Fibroblast of lung (primary cell): Measurements from ENCODE around the gene LRP5.

ENCODE experiments used
- EZH2 ChIP-seq: IDR thresholded peaks from 2 replicates; pipeline ENCODE4 v1.5.1; 2012; ENCODE audit warnings: low read length, control low read depth, mild to moderate bottlenecking; ENCODE audit errors: missing control alignments
- TF ChIP-seq, protein P1 (sequence below), 2 donors: IDR thresholded peaks in 1 of 2; conservative IDR thresholded peaks in 1 of 2; 1 replicate in 1 of 2; 2 replicates in 1 of 2; pipeline ENCODE4 v1.5.1; 2011 to 2012; ENCODE audit warnings: low read length in 2 of 2, control low read depth in 1 of 2, inconsistent platforms in 1 of 2, low read depth in 1 of 2, mild to moderate bottlenecking in 1 of 2

DNA sequence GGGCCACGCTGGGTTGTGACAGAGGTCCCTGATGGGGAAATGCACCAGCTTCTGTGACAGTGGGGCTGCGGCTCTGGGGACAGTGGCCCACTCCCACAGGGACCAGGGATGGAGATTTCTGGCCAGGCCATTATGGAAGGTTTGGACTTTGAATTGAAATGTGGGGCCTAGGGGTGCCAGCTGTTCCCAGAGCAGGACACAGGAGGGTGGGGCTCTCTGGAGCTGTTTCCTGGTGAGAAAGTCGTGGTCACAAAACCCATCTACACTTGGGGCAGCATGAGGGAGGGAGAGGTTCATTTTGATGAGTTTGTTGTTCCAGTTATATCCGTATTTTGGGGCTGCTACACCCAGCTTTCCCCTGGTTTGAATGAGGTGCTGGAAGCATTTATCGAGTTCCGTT is 52.2 kb downstream of the LRP5 start:
- TF ChIP-seq, protein P1, sequence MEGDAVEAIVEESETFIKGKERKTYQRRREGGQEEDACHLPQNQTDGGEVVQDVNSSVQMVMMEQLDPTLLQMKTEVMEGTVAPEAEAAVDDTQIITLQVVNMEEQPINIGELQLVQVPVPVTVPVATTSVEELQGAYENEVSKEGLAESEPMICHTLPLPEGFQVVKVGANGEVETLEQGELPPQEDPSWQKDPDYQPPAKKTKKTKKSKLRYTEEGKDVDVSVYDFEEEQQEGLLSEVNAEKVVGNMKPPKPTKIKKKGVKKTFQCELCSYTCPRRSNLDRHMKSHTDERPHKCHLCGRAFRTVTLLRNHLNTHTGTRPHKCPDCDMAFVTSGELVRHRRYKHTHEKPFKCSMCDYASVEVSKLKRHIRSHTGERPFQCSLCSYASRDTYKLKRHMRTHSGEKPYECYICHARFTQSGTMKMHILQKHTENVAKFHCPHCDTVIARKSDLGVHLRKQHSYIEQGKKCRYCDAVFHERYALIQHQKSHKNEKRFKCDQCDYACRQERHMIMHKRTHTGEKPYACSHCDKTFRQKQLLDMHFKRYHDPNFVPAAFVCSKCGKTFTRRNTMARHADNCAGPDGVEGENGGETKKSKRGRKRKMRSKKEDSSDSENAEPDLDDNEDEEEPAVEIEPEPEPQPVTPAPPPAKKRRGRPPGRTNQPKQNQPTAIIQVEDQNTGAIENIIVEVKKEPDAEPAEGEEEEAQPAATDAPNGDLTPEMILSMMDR (conservative IDR thresholded peaks at IDR 0.05 in 1 of 2, IDR thresholded peaks at IDR 0.05 in 1 of 2; ENCODE audit: low read depth in 1 of 2, low read length in 2 of 2) = no peak
- no peak for TF ChIP-seq EZH2
